DOHH2 (cell line): ENCODE measurements around the gene TMEM38B.

Experiments
- H3F3A ChIP-seq: fragments of 200-600 bp; sonication (generic), shearing (Covaris generic); 2 replicates; pipeline ENCODE4 v1.6.0; 2016; ENCODE audit warnings: antibody characterized with exemption, mild to moderate bottlenecking; ENCODE audit not compliant: control insufficient read depth, insufficient read depth
- H3K27ac ChIP-seq: fragments of 200-600 bp; sonication (generic); 2 replicates; pipeline ENCODE4 v1.5.1; 2014; ENCODE audit warnings: low read depth, mild to moderate bottlenecking, low read length, moderate library complexity
- H3K27me3 ChIP-seq: fragments of 200-600 bp; sonication (generic); 2 replicates; pipeline ENCODE4 v1.6.1; 2014; ENCODE audit warnings: mild to moderate bottlenecking, low read length, mixed read lengths; ENCODE audit not compliant: control insufficient read depth
- H3K36me3 ChIP-seq: fragments of 200-600 bp; sonication (generic); 2 replicates; pipeline ENCODE4 v1.6.1; 2014; ENCODE audit warnings: mild to moderate bottlenecking, low read length, moderate library complexity, mixed read lengths; ENCODE audit not compliant: control insufficient read depth
- H3K4me1 ChIP-seq: fragments of 200-600 bp; sonication (generic); 2 replicates; pipeline ENCODE4 v1.6.1; 2014; ENCODE audit warnings: mild to moderate bottlenecking, low read length, mixed read lengths; ENCODE audit not compliant: control insufficient read depth
- H3K4me2 ChIP-seq: fragments of 200-600 bp; sonication (generic); 2 replicates; pipeline ENCODE4 v1.6.0; 2014; ENCODE audit warnings: mild to moderate bottlenecking, low read length, moderate library complexity
- H3K4me3 ChIP-seq: fragments of 200-600 bp; sonication (generic); 2 replicates; pipeline ENCODE4 v1.5.1; 2014; ENCODE audit warnings: mild to moderate bottlenecking, low read length, mixed read lengths
- H3K79me2 ChIP-seq: fragments of 200-600 bp; sonication (generic); 2 replicates; pipeline ENCODE4 v1.6.1; 2014; ENCODE audit warnings: mild to moderate bottlenecking, low read length, mixed read lengths; ENCODE audit not compliant: control insufficient read depth
- H3K9me2 ChIP-seq: fragments of 200-600 bp; sonication (generic); replicated peaks from 2 replicates; pipeline ENCODE4 v1.6.1; 2014; ENCODE audit warnings: mild to moderate bottlenecking, low read length, mixed read lengths; ENCODE audit not compliant: control insufficient read depth
- H3K9me3 ChIP-seq: fragments of 200-600 bp; sonication (generic); 2 replicates; pipeline ENCODE4 v1.6.1; 2014; ENCODE audit warnings: antibody characterized with exemption, low read length, mixed read lengths; ENCODE audit not compliant: control insufficient read depth, insufficient read depth
- H4K20me1 ChIP-seq: fragments of 200-600 bp; sonication (generic); 2 replicates; pipeline ENCODE4 v1.6.0; 2014; ENCODE audit warnings: low read depth, mild to moderate bottlenecking, antibody characterized with exemption, low read length, moderate library complexity; ENCODE audit not compliant: control insufficient read depth, insufficient read depth
- CTCF ChIP-seq: fragments of 200-600 bp; sonication (generic); IDR thresholded peaks from one replicate; pipeline ENCODE4 v1.5.1; 2014; ENCODE audit warnings: antibody characterized with exemption, mild to moderate bottlenecking, low read depth, low read length; ENCODE audit not compliant: poor library complexity, severe bottlenecking
- EZH2phosphoT487 ChIP-seq: fragments of 200-600 bp; sonication (generic); IDR thresholded peaks from 2 replicates; pipeline ENCODE4 v1.6.1; 2017; ENCODE audit warnings: borderline replicate concordance, mild to moderate bottlenecking, antibody characterized with exemption, low read length, moderate library complexity, mixed read lengths

TMEM38B gene

GRCh38 chr9:105670315-105670714, 24.0 kb upstream of the TMEM38B start:
- Histone ChIP-seq H3K36me3 (no peaks in the 10 kb centered on the region), H3K4me2 (no peak overlapping the region), H3F3A (peaks cover 7% of the 10 kb centered on the region), H4K20me1 (no peaks in the 10 kb centered on the region), H3K27me3 (no peaks in the 10 kb centered on the region), H3K79me2 (no peaks in the 10 kb centered on the region), H3K9me2 (no peaks in the 10 kb centered on the region), H3K4me1 (peaks cover 37% of the 10 kb centered on the region), H3K9me3 (no peaks in the 10 kb centered on the region), H3K4me3 (no peak overlapping the region), H3K27ac (no peak overlapping the region)
- TF ChIP-seq EZH2phosphoT487, result no peak
- TF ChIP-seq CTCF, result no peak

- no peaks in the 10 kb centered on the region for H4K20me1 ChIP-seq
- TF ChIP-seq EZH2phosphoT487 (no peak), CTCF (no peak)
- no peaks in the 10 kb centered on the region for H3K9me2 ChIP-seq
- no peak overlapping the region for H3K27ac ChIP-seq
- no peaks in the 10 kb centered on the region for H3K36me3 ChIP-seq
- H3K4me3 ChIP-seq, result no peak overlapping the region
- H3F3A ChIP-seq, result peaks cover 7% of the 10 kb centered on the region
- H3K9me3 ChIP-seq, result no peaks in the 10 kb centered on the region
- no peak overlapping the region for H3K4me2 ChIP-seq
- peaks cover 39% of the 10 kb centered on the region for H3K4me1 ChIP-seq
- H3K79me2 ChIP-seq, result no peaks in the 10 kb centered on the region
- no peaks in the 10 kb centered on the region for H3K27me3 ChIP-seq
Measured at GRCh38 chr9:105670775-105671174, 23.6 kb upstream of the TMEM38B start.

- Histone ChIP-seq H3K36me3 (no peaks in the 10 kb centered on the region), H3K4me1 (peaks cover 39% of the 10 kb centered on the region), H3K79me2 (no peaks in the 10 kb centered on the region), H3K4me3 (peak overlapping the region; percentile 50), H3K9me3 (no peaks in the 10 kb centered on the region), H3K27ac (peak overlapping the region; percentile 77), H4K20me1 (no peaks in the 10 kb centered on the region), H3K9me2 (no peaks in the 10 kb centered on the region), H3K27me3 (no peaks in the 10 kb centered on the region), H3K4me2 (peak overlapping the region; percentile 68), H3F3A (peaks cover 7% of the 10 kb centered on the region)
- no peak for TF ChIP-seq CTCF
- TF ChIP-seq EZH2phosphoT487, result no peak
Measured at GRCh38 chr9:105672711-105673234, 21.6 kb upstream of the TMEM38B start.
